HG03175 (cell line): ENCODE measurements around the gene EXOC2.
"Not testable (repeated sequence)": the region's sequence is repeated elsewhere in the genome, so short reads cannot be mapped to it uniquely, and the experiment has no call there.

Experiments used
- ATAC-seq: cut with Tn5 transposase; IDR thresholded peaks from one replicate; pipeline ENCODE4 v1.9.1; 2021; ENCODE audit warnings: mild to moderate bottlenecking, moderate library complexity; ENCODE audit not compliant: unreplicated experiment

EXOC2 gene

DNA sequence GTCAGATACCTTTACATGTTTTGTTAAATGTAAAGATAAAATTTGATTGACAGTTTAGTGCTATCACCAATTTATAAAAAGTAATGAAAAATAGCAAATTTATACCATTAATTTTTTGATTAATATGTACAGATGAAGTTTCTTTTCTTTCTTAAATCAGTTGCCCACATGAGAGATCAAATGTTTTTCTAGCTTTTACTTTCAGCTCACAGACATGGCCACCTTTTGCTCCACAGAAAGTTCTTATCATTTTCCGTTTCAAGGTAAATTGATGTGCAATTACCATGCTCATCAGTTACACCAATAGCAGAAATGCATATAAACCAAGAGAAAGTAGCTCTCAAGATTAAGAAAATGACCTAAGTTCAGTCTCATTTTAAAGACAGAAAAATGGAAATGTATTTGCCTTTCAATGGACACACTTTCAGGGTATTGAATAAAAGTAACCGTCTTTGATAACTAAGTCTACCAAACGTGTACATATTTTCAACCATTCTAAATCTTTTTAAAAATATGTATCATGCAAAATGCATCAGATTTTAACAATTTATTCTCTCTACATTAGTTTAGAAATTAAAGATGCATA lies 16.6 kb upstream of the EXOC2 start:
- ATAC-seq: no peak

DNA sequence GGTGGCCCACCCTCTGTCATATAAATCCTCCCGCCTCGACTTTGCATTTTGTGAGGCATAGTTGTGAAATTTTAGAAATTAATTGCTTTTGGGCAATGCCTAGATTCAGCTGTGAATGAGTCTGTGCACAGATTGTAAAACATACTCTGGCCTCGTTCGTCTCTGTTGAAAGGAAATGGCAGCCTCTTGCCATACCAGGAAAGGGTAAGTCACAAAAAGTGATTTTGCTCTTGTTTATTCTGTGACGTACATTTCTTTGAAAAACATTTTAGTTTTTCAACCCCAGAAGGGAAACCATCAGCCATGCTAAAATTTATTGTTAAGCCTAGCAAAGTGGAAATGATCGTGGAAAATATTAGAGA lies 15.3 kb upstream of the EXOC2 start:
- no peak for ATAC-seq

DNA sequence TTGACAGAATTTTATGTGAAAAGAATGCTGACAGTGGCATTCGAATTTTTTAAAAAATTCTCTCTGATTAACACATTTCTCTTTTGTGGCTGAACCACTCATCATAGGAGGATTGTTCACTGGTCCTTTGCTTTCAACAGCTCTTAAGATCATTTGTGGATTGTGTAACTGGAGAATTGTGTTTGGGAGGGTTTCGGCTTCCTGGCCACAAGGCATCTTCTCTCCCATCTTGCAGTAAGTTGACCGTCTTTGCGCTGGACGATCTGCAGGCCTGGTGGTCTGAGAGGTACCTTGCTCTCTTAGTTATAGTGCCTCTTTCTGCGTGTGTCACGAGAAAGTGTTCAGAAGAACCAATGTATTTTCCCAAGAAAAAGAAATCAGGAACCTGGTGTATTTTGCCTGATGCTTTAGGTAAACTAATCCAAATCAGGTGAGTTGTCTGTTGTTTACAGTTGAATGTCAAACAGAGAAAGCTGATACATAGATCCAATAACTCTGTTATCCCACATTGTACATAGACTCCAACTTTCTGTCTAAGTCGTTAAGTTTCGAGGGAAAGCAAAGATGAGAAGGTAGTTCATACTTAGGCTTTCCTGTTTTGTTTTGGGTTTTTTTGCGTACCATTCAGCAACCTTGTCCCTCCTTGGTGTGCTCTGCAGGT lies 14.8 kb upstream of the EXOC2 start:
- no peak for ATAC-seq

GRCh38 chr6:706819-707381 lies 14.0 kb upstream of the EXOC2 start:
- no peak for ATAC-seq

DNA sequence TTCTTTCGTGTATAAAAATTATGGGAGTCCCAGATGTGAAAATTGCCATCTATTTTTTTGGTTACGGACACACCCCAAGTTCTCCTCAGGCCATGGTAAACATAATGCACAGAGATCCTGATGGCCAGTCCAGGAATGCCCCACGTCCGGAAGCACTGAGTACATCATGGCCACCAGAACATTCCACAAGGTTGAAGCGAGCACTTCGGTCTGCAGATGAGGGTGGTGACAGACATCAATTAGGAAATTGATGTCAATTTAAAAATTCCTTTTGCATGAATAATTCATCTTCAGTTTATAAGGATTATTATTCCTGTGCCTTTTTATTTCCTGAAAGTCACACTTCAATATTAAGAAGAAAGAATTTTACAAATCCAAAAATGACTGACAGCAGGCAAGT lies 13.2 kb upstream of the EXOC2 start:
- ATAC-seq: no peak

GRCh38 chr6:705047-705446 lies 12.1 kb upstream of the EXOC2 start:
- no peak for ATAC-seq

DNA sequence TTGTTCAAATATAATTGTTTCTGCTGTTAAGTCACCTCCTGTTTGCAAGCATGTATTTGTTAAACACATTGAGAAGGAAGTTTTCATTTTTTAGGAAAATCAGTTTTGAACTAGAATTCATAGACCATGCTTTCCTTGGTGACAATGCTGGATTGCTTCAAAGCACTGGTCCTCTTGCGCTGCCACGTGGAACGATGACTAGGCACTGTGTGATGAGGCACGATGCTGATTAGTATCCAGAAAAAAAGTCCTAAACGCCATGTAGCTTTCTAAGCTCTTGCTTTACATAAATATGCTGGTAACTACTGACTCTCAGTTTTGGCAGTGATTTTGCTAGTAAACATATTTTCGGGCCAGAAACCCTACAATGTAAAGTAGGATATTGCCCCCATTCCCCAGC lies 11.1 kb upstream of the EXOC2 start:
- ATAC-seq: no peak

- no peak for ATAC-seq
Measured at GRCh38 chr6:703552-703951, 10.6 kb upstream of the EXOC2 start.

- ATAC-seq: no peak
Measured at GRCh38 chr6:701700-702479, 9.0 kb upstream of the EXOC2 start.

GRCh38 chr6:701215-701614 lies 8.3 kb upstream of the EXOC2 start:
- no peak for ATAC-seq

DNA sequence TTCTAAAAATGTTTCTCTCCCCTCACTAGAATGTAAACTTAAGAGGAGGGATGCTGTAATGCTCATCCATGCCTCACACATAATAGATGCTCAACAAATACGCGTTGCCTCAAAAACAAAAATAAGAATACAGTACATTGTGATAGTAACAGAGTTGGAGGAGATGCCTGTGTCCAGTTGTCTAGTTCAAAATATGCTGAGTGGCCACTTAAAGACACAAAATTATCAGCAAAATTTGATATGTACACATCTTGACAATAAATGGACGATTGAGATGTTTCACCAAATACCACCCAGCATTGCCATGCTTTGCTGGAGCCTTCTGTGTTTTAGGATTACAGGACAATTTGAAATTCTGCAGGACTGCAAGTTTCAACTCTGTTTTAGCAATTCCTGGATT lies 7.6 kb upstream of the EXOC2 start:
- no peak for ATAC-seq

- no peak for ATAC-seq
Measured at GRCh38 chr6:699319-699718, 6.4 kb upstream of the EXOC2 start.

DNA sequence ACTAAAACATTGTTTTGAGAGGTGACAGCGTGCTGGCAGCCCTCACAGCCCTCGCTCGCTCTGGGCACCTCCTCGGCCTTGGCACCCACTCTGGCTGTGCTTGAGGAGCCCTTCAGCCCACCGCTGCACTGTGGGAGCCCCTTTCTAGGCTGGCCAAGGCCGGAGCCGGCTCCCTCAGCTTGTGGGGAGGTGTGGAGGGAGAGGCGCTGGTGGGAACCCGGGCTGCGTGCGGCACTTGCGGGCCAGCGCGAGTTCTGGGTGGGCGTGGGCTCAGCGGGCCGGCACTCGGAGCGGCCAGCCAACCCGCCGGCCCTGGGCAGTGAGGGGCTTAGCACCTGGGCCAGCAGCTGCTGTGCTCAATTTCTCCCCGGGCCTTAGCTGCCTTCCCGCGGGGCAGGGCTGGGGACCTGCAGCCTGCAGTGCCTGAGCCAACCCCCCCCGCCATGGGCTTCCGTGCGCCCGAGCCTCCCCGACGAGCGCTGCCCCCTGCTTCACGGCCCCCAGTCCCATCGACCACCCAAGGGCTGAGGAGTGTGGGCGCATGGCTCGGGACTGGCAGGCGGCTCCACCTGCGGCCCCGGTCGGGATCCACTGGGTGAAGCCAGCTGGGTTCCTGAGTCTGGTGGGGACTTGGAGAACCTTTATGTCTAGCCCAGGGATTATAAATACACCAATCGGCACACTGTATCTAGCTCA lies 1.6 kb upstream of the EXOC2 start:
- ATAC-seq: not testable (repeated sequence)

GRCh38 chr6:693723-694009 lies 727 bp upstream of the EXOC2 start:
- ATAC-seq: no peak

DNA sequence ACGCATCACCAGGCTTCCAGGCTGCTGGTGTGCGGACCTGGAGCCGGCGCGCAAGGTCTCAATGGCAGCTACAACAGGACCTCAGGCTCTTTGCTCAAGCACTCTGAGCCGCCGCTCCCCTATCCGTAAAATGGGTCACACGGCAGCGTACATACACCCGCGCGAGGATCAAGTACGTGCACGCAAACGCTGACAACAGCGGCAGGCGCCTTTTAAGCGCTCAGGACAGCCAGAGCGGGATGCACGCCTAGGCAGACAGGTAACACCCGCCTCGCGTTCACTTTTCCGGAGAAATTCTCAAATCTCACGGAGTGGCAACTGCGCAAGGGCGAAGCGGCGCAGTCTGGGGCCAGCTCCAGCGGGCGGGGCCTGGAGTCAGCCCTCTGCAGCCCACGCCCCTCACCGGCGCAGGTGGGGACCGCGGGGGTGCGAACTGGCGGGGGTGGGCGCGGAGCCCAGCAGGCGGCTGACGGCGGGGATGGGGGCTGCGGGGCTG lies 535 bp downstream of the EXOC2 start:
- peak; percentile 73 for ATAC-seq

DNA sequence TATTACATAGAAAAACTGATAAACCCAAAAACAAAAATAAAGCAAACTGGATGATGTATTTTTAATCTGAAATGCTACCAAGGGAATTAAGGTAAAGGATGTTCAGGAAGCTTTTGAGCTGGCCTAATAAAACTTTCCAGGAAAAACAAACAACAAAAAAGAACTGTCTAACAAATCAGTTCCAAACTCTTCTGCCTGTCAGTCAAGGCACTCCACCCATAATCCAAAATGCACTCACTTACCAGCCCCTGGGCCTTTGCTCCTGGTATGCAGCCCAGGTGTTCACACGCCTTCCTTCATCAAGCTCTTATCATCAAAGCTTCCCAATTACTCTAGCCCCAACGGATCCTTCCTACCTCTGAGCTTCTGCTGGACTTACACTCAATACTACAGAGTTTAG lies 3.7 kb downstream of the EXOC2 start:
- ATAC-seq: no peak

DNA sequence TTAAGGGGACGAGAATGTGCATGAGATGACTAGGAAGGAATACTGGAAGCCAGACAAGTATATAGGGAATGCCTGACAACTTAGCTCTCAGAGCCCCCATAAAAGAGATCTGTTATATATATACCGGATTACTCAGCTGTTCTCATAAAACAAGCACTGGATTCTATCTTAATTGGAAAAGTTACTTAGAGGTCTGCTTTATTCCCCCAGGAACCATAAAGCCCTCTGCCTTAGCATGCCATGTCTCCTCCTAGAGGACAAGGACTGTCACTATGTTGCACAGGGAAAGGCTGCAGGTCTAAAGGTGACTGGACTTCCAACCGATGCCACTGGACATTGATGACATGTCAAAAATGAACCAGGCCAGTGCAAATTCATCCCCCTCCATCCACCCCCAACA lies 6.4 kb downstream of the EXOC2 start:
- no peak for ATAC-seq

DNA sequence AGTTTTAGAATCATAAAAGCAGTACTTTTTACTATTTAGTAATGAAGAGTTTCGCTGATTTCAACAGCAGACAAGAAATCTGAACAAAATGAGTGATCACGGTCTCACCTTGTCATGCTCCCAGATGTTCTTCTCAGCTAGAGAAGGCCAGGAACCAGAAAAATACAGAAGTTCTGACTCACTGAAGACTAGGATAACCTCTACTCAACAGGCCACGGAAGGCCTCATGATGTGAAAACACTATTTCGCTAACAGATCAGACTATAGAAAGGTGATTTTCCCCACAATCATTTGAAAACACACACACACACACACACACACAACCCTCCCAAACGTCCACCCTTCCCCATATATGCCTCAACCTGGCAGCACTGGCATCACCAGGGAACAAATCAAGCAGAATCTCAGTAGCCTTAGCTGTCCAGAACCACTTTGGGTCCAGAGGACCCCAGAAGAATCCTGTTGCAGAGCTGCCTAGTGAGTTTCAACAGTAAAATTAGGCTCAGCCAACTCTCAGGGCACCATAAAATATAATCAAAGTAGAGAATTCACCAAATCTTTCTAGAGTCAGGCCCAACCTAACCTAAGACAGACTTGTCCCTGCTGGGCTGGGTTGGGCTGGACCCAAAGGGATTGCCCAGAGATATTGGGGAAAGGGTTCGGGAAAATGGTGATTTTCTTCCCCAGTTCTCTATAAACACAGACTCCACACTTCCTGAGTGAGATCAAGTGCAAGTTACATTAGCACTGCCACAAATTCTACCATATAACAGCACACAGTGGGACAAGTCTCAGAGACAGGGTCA lies 7.9 kb downstream of the EXOC2 start:
- peak; percentile 83 for ATAC-seq

- ATAC-seq: no peak
Measured at GRCh38 chr6:683742-684440, 9.0 kb downstream of the EXOC2 start.
